Urinary bladder (tissue), 4 donors: ENCODE results near the gene NACAD. TPM values are rescaled to one million over a fixed set of nuclear protein-coding genes. Genes with fewer than 3 reads are reported as not detected.

Source experiments
- DNase-seq: peaks from one replicate; pipeline ENCODE4 v3.0.0-alpha.2; 2015; ENCODE audit errors: extremely low spot score
- H3K27ac ChIP-seq: one replicate; pipeline ENCODE4 v1.5.1; 2013; ENCODE audit warnings: low read depth, mild to moderate bottlenecking, moderate library complexity
- H3K36me3 ChIP-seq: one replicate; pipeline ENCODE4 v1.6.1; 2013; ENCODE audit warnings: mild to moderate bottlenecking, moderate library complexity; ENCODE audit not compliant: insufficient read depth
- H3K4me1 ChIP-seq: one replicate; pipeline ENCODE4 v1.6.1; 2013; ENCODE audit warnings: mild to moderate bottlenecking, moderate library complexity; ENCODE audit not compliant: insufficient read depth
- H3K4me3 ChIP-seq: one replicate; pipeline ENCODE4 v1.5.1; 2013; ENCODE audit warnings: low read depth, low read length
- WGBS: extraction: QIAGEN DNeasy Blood & Tissue Kit; methylation state at CpG from one replicate; pipeline ENCODE4 v1.1.7; 2013; 5-methylcytosine and 5-hydroxymethylcytosine counted together
- polyA plus RNA-seq: library from polyadenylated mRNA; stranded (reverse); fragments of 200-250 nt; gene quantifications from one replicate; pipeline ENCODE4 v1.2.3, GENCODE V29; 2013
- total RNA-seq: library from RNA; depleted of rRNA; stranded (reverse); fragments of >200 nt; gene quantifications from one replicate; pipeline ENCODE4 v1.2.3, GENCODE V29; 2014
- donor health status: healthy with polysubstance abuse.
- donor health status: healthy.

NACAD gene, protein sequence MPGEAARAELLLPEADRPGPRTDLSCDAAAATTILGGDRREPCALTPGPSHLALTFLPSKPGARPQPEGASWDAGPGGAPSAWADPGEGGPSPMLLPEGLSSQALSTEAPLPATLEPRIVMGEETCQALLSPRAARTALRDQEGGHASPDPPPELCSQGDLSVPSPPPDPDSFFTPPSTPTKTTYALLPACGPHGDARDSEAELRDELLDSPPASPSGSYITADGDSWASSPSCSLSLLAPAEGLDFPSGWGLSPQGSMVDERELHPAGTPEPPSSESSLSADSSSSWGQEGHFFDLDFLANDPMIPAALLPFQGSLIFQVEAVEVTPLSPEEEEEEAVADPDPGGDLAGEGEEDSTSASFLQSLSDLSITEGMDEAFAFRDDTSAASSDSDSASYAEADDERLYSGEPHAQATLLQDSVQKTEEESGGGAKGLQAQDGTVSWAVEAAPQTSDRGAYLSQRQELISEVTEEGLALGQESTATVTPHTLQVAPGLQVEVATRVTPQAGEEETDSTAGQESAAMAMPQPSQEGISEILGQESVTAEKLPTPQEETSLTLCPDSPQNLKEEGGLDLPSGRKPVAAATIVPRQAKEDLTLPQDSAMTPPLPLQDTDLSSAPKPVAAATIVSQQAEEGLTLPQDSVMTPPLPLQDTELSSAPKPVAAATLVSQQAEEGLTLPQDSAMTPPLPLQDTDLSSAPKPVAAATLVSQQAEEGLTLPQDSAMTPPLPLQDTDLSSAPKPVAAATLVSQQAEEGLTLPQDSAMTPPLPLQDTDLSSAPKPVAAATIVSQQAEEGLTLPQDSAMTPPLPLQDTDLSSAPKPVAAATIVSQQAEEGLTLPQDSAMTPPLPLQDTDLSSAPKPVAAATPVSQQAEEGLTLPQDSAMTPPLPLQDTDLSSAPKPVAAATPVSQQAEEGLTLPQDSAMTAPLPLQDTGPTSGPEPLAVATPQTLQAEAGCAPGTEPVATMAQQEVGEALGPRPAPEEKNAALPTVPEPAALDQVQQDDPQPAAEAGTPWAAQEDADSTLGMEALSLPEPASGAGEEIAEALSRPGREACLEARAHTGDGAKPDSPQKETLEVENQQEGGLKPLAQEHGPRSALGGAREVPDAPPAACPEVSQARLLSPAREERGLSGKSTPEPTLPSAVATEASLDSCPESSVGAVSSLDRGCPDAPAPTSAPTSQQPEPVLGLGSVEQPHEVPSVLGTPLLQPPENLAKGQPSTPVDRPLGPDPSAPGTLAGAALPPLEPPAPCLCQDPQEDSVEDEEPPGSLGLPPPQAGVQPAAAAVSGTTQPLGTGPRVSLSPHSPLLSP (N-terminal part only)
- total RNA-seq (1.9 TPM), polyA plus RNA-seq (7.7 TPM)

DNA sequence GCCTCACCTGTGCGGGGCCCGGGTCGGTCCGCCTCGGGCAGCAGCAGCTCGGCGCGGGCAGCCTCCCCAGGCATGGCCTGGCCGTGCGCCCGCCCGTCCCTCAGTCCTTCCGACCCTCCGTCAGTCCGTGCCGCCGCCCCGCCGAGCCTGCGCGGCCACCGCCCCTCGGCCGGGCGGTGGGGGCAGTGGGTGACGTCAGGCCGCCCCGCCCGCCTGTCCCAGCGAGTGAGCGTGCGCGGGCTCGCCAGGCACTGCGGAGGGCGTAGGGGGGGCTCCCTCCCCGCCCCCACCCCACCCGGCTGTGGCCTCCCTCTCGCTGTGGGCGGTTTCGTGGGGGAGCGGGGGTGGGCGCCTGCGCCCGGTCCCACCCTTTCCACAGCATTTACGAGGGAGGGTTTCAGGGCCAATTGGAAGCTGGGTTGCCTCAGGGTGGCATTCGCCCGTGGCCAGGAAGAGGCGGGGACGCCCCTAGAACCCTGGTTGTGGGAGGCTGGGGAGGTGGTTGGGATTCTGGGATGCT is at the start of gene NACAD:
NACAD (minus strand) TSS at position 149 of the 520 bp plus-strand sequence; CDS start at position 74, 75 bp downstream.
- H3K4me3 ChIP-seq: peak within 1 kb of the TSS; percentile 59
- under 1% methylated on average over 50 of the region's 50 CpGs for WGBS
- peak; percentile 17 for DNase-seq
- no peaks in the 10 kb centered on the region for H3K4me1 ChIP-seq
- no peaks in the 10 kb centered on the region for H3K36me3 ChIP-seq
- H3K27ac ChIP-seq: no peak within 1 kb of the TSS

DNA sequence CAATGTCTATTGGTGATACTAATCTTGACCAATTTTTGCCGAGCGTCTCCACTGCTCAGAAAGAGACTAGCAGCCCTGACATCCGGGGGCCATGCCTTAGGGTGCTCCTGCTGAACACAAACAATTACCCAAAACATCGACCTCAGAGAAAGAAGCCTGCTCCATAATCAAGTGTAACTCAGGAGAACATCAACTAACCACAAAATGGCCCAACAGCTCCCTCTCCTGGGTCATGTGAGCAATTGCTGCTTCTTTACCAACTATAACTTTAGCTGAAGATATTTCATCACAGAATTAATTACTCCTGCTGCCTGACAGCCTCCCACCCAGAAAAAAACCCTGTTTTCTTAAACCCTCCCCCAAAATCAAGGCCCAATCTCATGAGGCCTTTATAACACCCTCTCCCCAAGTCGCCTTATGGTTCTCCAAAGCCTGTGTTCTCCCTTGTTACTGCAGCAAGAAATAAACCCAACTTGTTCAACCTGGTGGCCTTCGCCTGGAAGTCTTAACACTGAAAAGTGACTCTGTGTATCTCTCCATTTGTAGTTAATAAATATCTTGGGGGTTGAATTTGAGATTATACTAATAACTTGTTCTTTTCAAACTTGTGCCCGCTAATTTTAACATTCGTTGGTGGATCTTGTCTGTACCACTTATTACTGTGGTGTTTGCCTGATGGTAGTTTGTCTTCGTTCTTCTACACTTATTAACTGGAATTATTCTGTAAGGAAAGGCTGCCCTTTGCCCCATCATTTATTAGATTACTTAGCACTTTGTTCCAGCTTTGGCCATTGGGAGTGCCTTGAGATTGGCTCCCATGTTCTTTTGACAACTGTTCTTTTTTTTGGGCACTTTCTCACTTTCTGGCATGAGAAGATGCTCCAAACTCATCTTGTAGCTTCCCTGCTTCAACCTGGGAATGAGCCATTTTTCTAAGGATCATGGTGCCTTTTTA is 47.6 kb upstream of the NACAD start:
- Histone ChIP-seq H3K4me1 (no peaks in the 10 kb centered on the region), H3K36me3 (no peaks in the 10 kb centered on the region), H3K27ac (no peak overlapping the region), H3K4me3 (no peak overlapping the region)
- DNase-seq: peak; percentile 29
- WGBS: 44% methylated on average over 9 of the region's 9 CpGs

DNA sequence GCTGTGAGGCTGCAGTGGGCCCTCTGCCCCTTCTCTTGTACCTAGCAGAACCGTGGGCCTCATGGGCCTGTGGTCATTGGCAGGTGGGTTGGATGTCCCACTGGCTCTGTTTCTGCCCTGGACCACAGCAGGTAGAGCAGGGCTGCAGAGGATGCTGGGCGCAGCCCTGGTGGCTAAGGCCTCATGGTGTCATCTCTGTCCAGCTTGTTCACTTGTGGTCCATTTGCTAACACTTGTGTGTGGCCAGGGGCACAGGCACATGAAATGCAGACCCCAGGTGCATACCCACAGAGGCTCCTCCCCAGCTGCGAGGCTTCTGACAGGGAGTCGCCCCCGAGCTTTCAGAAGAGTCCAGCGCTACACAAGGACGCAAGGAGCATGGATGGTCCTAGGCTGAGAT is 45.1 kb upstream of the NACAD start:
- 89% methylated on average over 7 of the region's 7 CpGs for WGBS
- H3K4me1 ChIP-seq: no peaks in the 10 kb centered on the region
- H3K27ac ChIP-seq: no peak overlapping the region
- DNase-seq: no peak
- no peak overlapping the region for H3K4me3 ChIP-seq
- no peaks in the 10 kb centered on the region for H3K36me3 ChIP-seq

DNA sequence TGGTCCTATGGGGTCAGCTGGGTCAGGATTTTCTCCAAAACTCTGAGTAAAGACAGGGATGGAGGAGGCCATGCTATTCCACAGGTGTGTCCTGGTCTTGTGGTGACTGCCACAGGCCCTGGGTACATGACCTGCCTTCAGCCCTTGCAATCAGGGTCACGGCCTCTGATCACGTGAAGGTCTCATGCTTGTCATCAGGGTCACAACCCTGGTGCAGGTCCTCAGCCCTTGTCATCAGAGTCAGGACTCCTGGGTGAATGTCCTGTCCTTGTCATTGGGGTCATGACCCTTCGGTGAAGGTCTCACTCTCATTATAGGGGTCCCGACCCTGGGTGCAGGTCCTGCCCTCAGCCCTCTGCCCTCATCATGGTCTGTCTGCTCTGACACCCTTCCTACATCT is 44.6 kb upstream of the NACAD start:
- DNase-seq: no peak
- no peaks in the 10 kb centered on the region for H3K36me3 ChIP-seq

DNA sequence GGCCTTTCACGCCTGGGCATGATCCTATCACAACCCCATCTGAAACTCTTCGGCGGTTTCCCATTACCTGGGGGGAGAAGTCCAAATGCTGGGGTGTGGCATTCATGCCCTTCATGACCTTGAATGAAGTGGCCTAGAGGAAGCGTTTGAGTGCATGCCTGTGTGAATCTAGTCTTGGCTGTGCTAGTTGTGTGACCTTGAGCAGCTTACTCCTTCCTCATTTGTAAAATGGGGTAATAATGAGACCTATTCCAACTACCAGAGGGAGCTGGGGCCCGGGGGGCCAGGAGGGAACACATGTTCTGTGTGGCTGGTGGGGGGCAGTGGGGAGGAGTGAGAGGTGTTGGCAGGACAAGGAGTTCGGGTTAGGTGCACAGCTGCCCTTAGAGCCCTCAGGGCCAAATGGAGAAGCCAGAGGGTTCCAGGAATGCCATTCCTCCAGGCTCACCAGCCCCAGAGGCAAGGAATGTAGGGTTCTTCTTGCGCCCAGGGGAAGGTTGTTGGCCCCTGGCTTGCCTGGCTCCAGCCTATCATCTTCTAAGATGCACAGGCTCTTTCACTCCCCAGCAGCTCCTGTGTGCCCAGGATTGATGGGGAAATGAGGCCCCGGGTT is 44.0 kb upstream of the NACAD start:
- Histone ChIP-seq H3K4me1 (no peaks in the 10 kb centered on the region), H3K36me3 (no peaks in the 10 kb centered on the region), H3K4me3 (no peak overlapping the region), H3K27ac (no peak overlapping the region)
- 82% methylated on average over 8 of the region's 8 CpGs for WGBS
- no peak for DNase-seq

More for the DNA sequence above, 44.6 kb upstream of the NACAD start:
- Histone ChIP-seq H3K4me1 (no peaks in the 10 kb centered on the region), H3K4me3 (no peak overlapping the region), H3K27ac (no peak overlapping the region)
- 88% methylated on average over 4 of the region's 4 CpGs for WGBS

DNA sequence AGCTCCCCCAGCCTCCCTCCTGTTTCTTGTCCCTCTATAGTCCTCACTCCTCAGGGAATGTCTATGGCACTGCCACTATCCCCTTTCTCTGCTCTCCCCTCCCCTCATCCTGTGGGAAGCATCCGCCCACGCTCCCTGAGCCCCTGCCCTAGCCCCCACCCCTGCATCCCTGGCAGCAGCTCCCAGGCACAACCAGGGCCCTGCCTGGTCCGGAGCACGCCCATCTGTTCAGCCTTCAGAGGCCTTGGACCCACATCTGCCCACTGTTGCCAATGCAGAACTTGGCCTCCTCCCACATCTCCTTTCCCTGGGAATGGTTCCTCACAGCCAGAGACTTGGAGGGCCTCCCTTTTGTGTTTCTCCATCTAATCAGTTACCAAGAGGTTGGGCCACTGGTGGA is 43.1 kb upstream of the NACAD start:
- Histone ChIP-seq H3K36me3 (no peaks in the 10 kb centered on the region), H3K4me3 (no peak overlapping the region), H3K27ac (no peak overlapping the region), H3K4me1 (no peaks in the 10 kb centered on the region)
- no peak for DNase-seq
- WGBS: 66% methylated on average over 4 of the region's 4 CpGs

DNA sequence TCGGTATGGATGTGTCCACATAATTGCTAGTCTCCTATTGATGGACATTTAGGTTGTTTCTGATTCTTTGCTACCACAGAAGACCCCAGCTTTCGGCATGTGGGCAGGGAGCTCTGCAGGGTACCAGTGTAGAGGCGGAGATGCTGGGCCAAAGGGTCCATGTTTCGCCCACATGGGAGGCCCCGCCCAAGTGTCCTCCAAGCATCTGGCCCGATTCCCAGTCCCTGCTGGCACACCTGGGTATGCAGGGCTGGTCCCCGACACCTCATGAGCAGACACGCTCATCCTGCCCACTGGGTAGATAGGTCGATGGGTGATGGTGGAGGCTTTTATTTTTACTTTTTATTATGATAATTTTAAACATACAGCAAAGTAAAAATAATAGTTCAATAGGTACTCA is 42.1 kb upstream of the NACAD start:
- Histone ChIP-seq H3K27ac (no peak overlapping the region), H3K4me1 (no peaks in the 10 kb centered on the region), H3K36me3 (no peaks in the 10 kb centered on the region), H3K4me3 (no peak overlapping the region)
- DNase-seq: no peak
- 81% methylated on average over 9 of the region's 9 CpGs for WGBS

DNA sequence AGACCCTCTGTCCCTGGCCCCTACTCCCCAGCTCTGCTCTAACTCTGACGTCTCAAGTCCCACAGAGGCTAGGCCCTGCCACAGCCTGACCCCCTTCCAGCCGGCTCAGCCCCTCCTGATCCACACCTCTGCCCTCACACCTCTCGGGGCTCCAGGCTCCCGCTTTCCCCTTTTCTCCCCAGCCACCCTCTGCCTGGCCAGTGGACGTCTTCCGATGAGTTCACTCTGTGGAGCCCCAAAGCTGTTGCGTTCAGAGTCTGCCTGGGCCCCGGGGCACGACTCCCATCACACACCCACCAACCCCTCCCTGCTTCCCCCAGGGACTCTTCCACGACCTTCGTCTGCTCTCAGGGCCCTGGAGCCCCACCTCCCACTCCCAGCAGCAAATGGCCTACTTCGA is 41.1 kb upstream of the NACAD start:
- no peak overlapping the region for H3K27ac ChIP-seq
- whole genome bisulfite sequencing: 64% methylated on average over 12 of the region's 12 CpGs
- no peaks in the 10 kb centered on the region for H3K36me3 ChIP-seq
- H3K4me1 ChIP-seq: no peaks in the 10 kb centered on the region
- no peak overlapping the region for H3K4me3 ChIP-seq
- DNase-seq: no peak

DNA sequence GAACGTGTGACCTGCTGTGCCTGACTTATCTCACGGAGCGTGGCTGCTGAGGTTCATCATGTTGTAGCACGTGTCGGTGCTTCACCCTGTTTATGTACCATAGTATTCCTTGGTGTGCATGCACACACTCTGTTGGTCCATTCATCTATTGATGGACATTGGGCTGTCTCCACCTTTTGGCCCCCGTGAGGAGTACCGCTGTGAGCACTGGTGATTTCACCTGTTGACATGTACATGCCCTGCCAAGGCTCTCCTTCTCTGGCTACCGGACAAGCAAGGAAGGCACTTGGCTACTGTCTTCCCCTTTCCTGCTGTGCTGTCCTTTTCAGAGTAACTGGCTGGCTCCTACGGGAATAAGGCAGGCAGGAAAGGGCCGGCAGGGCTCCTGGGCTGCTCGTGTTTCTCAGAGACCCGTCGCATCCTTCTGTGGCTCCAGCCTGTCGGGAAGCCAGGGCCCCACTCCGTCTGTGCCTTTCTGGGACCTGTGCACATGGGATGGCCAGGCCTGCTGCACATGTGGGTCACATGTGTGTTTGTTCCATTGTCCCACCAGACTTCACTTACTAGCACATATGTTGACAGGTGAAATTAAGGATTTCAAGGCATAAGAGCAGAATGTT is 40.5 kb upstream of the NACAD start:
- H3K4me3 ChIP-seq: no peak overlapping the region
- H3K27ac ChIP-seq: no peak overlapping the region
- DNase-seq: no peak
- H3K36me3 ChIP-seq: no peaks in the 10 kb centered on the region
- 74% methylated on average over 15 of the region's 15 CpGs for WGBS
- no peaks in the 10 kb centered on the region for H3K4me1 ChIP-seq

DNA sequence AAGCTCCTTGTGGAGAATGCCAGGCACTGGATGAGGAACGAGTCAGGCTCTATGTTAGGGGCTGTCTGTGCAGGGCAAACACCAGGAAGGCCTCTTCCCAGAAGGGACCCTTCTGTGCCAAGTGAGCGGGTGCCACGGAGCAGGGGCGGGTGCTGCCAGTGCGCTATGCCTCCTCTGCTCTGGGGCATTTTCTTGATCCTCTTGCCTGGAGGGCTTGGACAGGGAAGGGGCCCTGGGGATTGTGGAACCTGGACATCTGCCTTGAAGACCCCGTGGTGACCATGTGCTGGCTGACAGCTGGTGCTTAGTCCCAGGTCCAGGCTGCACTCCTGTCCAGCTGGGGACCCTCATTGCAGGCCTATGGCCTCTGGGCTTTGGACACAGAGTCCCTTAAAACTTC is 38.2 kb upstream of the NACAD start:
- no peak for DNase-seq
- H3K27ac ChIP-seq: no peak overlapping the region
- WGBS: 78% methylated on average over 6 of the region's 6 CpGs
- no peak overlapping the region for H3K4me3 ChIP-seq
- H3K36me3 ChIP-seq: no peaks in the 10 kb centered on the region
- no peaks in the 10 kb centered on the region for H3K4me1 ChIP-seq

DNA sequence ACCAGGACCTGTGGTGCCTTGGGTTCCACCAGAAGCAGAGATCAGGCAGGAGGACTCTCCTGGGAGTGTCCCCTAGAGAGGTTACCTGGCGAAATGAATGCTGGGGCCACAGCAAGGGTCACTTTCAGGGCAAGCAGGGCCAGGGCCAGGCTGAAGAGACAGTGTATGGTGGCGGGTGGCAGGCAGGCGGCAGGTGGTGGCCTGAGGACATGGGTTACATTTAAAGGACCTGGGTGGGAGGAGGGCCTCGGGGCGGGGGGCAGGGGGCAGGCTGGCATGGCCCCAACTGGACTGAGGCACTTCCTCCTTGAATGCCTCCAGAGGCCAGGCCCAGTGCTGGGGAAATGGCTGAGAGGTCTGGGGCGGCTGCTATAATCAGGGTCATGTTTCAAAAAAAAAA is 37.4 kb upstream of the NACAD start:
- 79% methylated on average over 6 of the region's 6 CpGs for WGBS
- no peak overlapping the region for H3K4me3 ChIP-seq
- H3K27ac ChIP-seq: no peak overlapping the region
- no peak for DNase-seq
- H3K4me1 ChIP-seq: no peaks in the 10 kb centered on the region
- H3K36me3 ChIP-seq: no peaks in the 10 kb centered on the region
